Astrocyte (in vitro differentiated cells and primary cell): ENCODE data around the gene ERMARD. TPM values are rescaled to one million over a fixed set of nuclear protein-coding genes. Genes with fewer than 3 reads are reported as not detected.

Source experiments
- DNase-seq: peaks from one replicate; pipeline ENCODE4 v3.0.0-alpha.2; 2010; ENCODE audit warnings: low read depth
- FAIRE-seq: peaks from 2 replicates; lab custom pipeline; 2011; peaks lifted over from hg19 to GRCh38; lab: Jason Lieb, UNC
- H2AFZ ChIP-seq: 2 replicates; pipeline ENCODE4 v1.6.0; 2012; ENCODE audit warnings: low read depth, low read length, inconsistent platforms
- H3K27ac ChIP-seq: 2 replicates; pipeline ENCODE4 v1.5.1; 2011; ENCODE audit warnings: low read depth, low read length, inconsistent platforms
- H3K27me3 ChIP-seq: 2 replicates; pipeline ENCODE4 v1.6.0; 2011; ENCODE audit warnings: low read length, inconsistent platforms; ENCODE audit not compliant: insufficient read depth
- H3K36me3 ChIP-seq: 2 replicates; pipeline ENCODE4 v1.5.1; 2011; ENCODE audit warnings: low read length, inconsistent platforms; ENCODE audit not compliant: insufficient read depth
- H3K4me1 ChIP-seq: 2 replicates; pipeline ENCODE4 v1.5.1; 2011; ENCODE audit warnings: low read length, inconsistent platforms; ENCODE audit not compliant: insufficient read depth
- H3K4me2 ChIP-seq: 2 replicates; pipeline ENCODE4 v1.6.0; 2012; ENCODE audit warnings: low read length, inconsistent platforms
- H3K4me3 ChIP-seq: 2 replicates; pipeline ENCODE4 v1.5.1; 2011; ENCODE audit warnings: low read depth, mild to moderate bottlenecking, low read length, inconsistent platforms; ENCODE audit not compliant: insufficient read depth
- H3K79me2 ChIP-seq: 2 replicates; pipeline ENCODE4 v1.6.0; 2012; ENCODE audit warnings: mild to moderate bottlenecking, low read length, inconsistent platforms; ENCODE audit not compliant: insufficient read depth
- H3K9ac ChIP-seq: 2 replicates; pipeline ENCODE4 v1.6.0; 2012; ENCODE audit warnings: mild to moderate bottlenecking, low read length, inconsistent platforms
- H3K9me3 ChIP-seq: 2 replicates; pipeline ENCODE4 v1.5.1; 2012; ENCODE audit warnings: low read depth, mild to moderate bottlenecking, low read length, inconsistent platforms; ENCODE audit not compliant: insufficient read depth
- H4K20me1 ChIP-seq: 2 replicates; pipeline ENCODE4 v1.6.0; 2012; ENCODE audit warnings: low read length, inconsistent platforms; ENCODE audit not compliant: insufficient read depth
- H3K27ac Mint-ChIP-seq: one replicate; pipeline ENCODE4 v1.8.0; 2021; ENCODE audit warnings: mild to moderate bottlenecking, mixed read lengths; ENCODE audit not compliant: unreplicated experiment
- H3K27me3 Mint-ChIP-seq: one replicate; pipeline ENCODE4 v1.8.0; 2021; ENCODE audit warnings: low read depth, mixed read lengths; ENCODE audit not compliant: unreplicated experiment
- H3K36me3 Mint-ChIP-seq: one replicate; pipeline ENCODE4 v1.8.0; 2021; ENCODE audit warnings: low read depth, mixed read lengths; ENCODE audit not compliant: unreplicated experiment
- H3K4me1 Mint-ChIP-seq: one replicate; pipeline ENCODE4 v1.8.0; 2021; ENCODE audit warnings: low read depth, mixed read lengths; ENCODE audit not compliant: unreplicated experiment
- H3K4me3 Mint-ChIP-seq: one replicate; pipeline ENCODE4 v1.8.0; 2021; ENCODE audit warnings: mild to moderate bottlenecking, moderate library complexity, mixed read lengths; ENCODE audit not compliant: unreplicated experiment
- H3K9me3 Mint-ChIP-seq: one replicate; pipeline ENCODE4 v1.8.0; 2021; ENCODE audit warnings: mild to moderate bottlenecking, mixed read lengths; ENCODE audit not compliant: unreplicated experiment
- CTCF ChIP-seq: IDR thresholded peaks from 2 replicates; pipeline ENCODE4 v1.5.1; 2011; ENCODE audit warnings: low read depth, mild to moderate bottlenecking, inconsistent platforms, low read length, moderate library complexity; ENCODE audit not compliant: insufficient read depth
- EZH2 ChIP-seq: IDR thresholded peaks from 2 replicates; pipeline ENCODE4 v1.6.1; 2012; ENCODE audit warnings: mild to moderate bottlenecking, low read length, inconsistent platforms; ENCODE audit not compliant: insufficient read depth
- total RNA-seq: library from RNA; stranded (reverse); gene quantifications from 2 replicates; pipeline ENCODE4 v1.2.1, GENCODE V29; 2021

Gene ERMARD
- total RNA-seq, 1 donor from 2014 or later: 13.1 TPM

DNA sequence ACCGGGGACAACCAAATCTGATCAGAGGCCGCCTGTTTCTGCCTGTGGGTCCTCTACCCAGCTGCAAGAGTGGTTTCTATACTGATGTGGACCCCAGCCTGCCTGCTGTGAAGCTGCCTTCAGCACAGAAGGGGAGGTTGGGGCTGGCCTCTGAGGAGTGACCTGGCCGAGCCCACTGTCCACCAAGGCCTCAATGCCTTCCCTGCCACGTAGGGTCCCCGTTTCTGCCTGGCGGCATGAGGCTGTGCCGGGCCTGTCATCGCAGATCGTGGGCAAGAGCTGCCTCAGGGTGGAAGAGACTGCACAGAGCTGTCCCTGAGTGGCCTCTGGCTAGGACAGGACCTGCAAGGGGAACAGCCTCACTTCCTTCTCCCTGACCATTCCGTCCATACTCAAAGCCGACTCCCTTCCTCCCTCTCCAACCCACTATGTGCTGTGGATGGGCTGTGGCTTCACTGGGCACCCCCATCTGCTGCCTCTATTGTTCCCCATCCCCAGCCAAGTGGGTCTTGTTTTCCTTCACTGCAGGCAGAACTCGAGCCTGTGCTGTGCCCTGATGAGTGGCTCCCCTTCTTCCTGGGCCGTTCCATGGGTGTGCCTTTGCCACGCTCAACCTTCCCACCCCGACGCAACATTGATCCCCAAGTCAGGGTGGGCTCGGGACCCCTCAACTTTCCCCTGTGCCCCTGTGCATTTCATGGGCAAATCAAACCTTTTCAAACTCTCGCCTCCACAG lies 60.3 kb downstream of the ERMARD start:
- H3K9me3 ChIP-seq: no peaks in the 10 kb centered on the region
- Mint-ChIP-seq H3K27me3 (peaks cover 37% of the 10 kb centered on the region), H3K36me3 (no peaks in the 10 kb centered on the region), H3K4me3 (no peak overlapping the region), H3K27ac (no peak overlapping the region), H3K9me3 (peaks cover 12% of the 10 kb centered on the region), H3K4me1 (no peaks in the 10 kb centered on the region)
- FAIRE-seq (no peak), DNase-seq (no peak)
- no peaks in the 10 kb centered on the region for H3K4me1 ChIP-seq
- H4K20me1 ChIP-seq: no peaks in the 10 kb centered on the region
- H3K9ac ChIP-seq: no peak overlapping the region
- no peaks in the 10 kb centered on the region for H3K36me3 ChIP-seq
- H3K79me2 ChIP-seq: no peaks in the 10 kb centered on the region
- no peak overlapping the region for H3K4me2 ChIP-seq
- TF ChIP-seq EZH2: no peak
- TF ChIP-seq CTCF: no peak
- peaks cover 3% of the 10 kb centered on the region for H3K27me3 ChIP-seq
- H2AFZ ChIP-seq: no peak overlapping the region
- H3K27ac ChIP-seq: no peak overlapping the region
- no peak overlapping the region for H3K4me3 ChIP-seq

- Histone ChIP-seq H3K27me3 (peaks cover 3% of the 10 kb centered on the region), H3K4me1 (no peaks in the 10 kb centered on the region), H4K20me1 (no peaks in the 10 kb centered on the region), H3K4me3 (no peak overlapping the region), H3K27ac (no peak overlapping the region), H3K9ac (no peak overlapping the region), H3K79me2 (no peaks in the 10 kb centered on the region), H2AFZ (no peak overlapping the region), H3K4me2 (no peak overlapping the region), H3K36me3 (no peaks in the 10 kb centered on the region), H3K9me3 (no peaks in the 10 kb centered on the region)
- no peak for TF ChIP-seq EZH2
- H3K4me1 Mint-ChIP-seq: no peaks in the 10 kb centered on the region
- H3K9me3 Mint-ChIP-seq: peaks cover 14% of the 10 kb centered on the region
- no peaks in the 10 kb centered on the region for H3K36me3 Mint-ChIP-seq
- H3K4me3 Mint-ChIP-seq: no peak overlapping the region
- peaks cover 34% of the 10 kb centered on the region for H3K27me3 Mint-ChIP-seq
- FAIRE-seq: no peak
- H3K27ac Mint-ChIP-seq: no peak overlapping the region
- DNase-seq: no peak
Observed at GRCh38 chr6:169812257-169812644, 60.8 kb downstream of the ERMARD start.

DNA sequence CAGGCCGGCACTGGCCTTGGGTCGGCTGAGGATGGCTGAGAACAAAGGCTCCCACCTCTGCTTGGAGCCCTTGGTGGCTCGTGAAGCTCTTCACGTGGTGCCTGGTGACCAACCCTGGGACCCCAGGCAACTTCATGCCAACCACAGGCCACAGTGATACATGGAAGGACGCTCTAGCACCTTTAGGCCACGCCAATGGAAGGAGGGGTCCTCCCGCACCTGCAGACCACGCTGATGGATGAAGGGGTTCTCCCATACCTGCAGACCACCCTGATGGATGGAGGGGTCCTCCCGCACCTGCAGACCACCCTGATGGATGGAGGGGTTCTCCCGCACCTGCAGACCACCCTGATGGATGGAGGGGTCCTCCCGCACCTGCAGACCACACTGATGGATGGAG lies 62.5 kb downstream of the ERMARD start:
- FAIRE-seq: no peak
- TF ChIP-seq CTCF (no peak), EZH2 (no peak)
- H3K4me3 Mint-ChIP-seq: no peak overlapping the region

More for the DNA sequence above, 62.5 kb downstream of the ERMARD start:
- no peaks in the 10 kb centered on the region for H3K4me1 ChIP-seq
- no peak overlapping the region for H3K9ac ChIP-seq
- no peak overlapping the region for H3K27ac Mint-ChIP-seq
- H3K4me3 ChIP-seq: no peak overlapping the region
- H3K4me1 Mint-ChIP-seq: no peaks in the 10 kb centered on the region
- no peak overlapping the region for H3K27ac ChIP-seq
- no peaks in the 10 kb centered on the region for H3K79me2 ChIP-seq
- H3K9me3 ChIP-seq: no peaks in the 10 kb centered on the region
- no peaks in the 10 kb centered on the region for H4K20me1 ChIP-seq
- no peak for DNase-seq
- H3K9me3 Mint-ChIP-seq: peaks cover 18% of the 10 kb centered on the region
- no peak overlapping the region for H3K4me2 ChIP-seq
- no peak overlapping the region for H2AFZ ChIP-seq
- H3K36me3 ChIP-seq: no peaks in the 10 kb centered on the region
- H3K36me3 Mint-ChIP-seq: no peaks in the 10 kb centered on the region
- H3K27me3 Mint-ChIP-seq: peaks cover 38% of the 10 kb centered on the region
- peaks cover 3% of the 10 kb centered on the region for H3K27me3 ChIP-seq
